ENCODE data around the gene ARHGAP15. TPM values are rescaled to one million over a fixed set of nuclear protein-coding genes. Genes with fewer than 3 reads are reported as not detected.

The ARHGAP15 gene
- polyA plus RNA-seq, 2 of the 4 experiments (the other 2 are of a cell fraction) = 0.34 TPM; not detected in 1

DNA sequence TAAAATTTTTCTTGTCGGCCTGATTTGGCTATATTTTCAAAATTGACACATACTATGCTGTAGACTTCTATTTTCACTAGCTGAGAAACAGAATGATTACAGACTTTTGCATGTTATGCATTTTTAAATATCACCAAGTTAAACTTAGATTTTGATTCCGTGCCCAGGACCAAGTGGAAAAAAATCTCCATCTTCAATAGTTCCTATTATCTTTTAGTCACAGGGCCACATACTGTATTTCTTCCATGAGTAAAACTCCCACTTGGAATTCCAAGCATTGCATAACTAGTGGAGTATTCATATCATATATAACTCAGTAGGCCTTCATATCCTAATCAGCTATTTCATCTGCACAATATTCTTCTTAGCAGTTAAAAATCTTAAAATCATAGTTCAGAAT is 470.9 kb downstream of the ARHGAP15 start:
- FAIRE-seq (no peak), ATAC-seq (no peak), DNase-seq (ENCODE audit: low read depth in 1 of 2, low spot score in 1 of 2) (no peak)
- WGBS (ENCODE audit: missing lambda C conversion rate) = 34% methylated on average over 2 of the region's 2 CpGs
- Histone ChIP-seq H3K4me3 (no peak overlapping the region), H3K27ac (no peak overlapping the region), H3K9me3 (no peaks in the 10 kb centered on the region), H3K4me2 (no peak overlapping the region), H3K4me1 (no peaks in the 10 kb centered on the region)
- ChIA-PET POLR2A (no interaction called here), CTCF (no interaction called here)
- TF ChIP-seq POLR2AphosphoS2 (conservative IDR thresholded peaks at IDR 0.05; ENCODE audit: low read length) (no peak), TFCP2L1 (CRISPR knock-in tag; IDR thresholded peaks at IDR 0.05) (no peak), RCOR1 (IDR thresholded peaks at IDR 0.05; ENCODE audit: low read depth, low read length) (no peak), ZFP36 (IDR thresholded peaks at IDR 0.05; ENCODE audit: borderline replicate concordance, partially characterized antibody) (no peak), SMC3 (IDR thresholded peaks at IDR 0.05) (no peak), EHF (CRISPR knock-in tag; IDR thresholded peaks at IDR 0.05) (no peak), EP300 (IDR thresholded peaks at IDR 0.05) (no peak), CBX8 (IDR thresholded peaks at IDR 0.05) (no peak), SREBF2 (IDR thresholded peaks at IDR 0.05) (no peak), POLR2A (IDR thresholded peaks at IDR 0.05; ENCODE audit: low read length) (no peak), CHD2 (IDR thresholded peaks at IDR 0.05; ENCODE audit: low read length, partially characterized antibody) (no peak), ZC3H11A (IDR thresholded peaks at IDR 0.05) (no peak), HDAC2 (IDR thresholded peaks at IDR 0.05) (no peak), BHLHE40 (IDR thresholded peaks at IDR 0.05; ENCODE audit: low read depth, low read length) (no peak)
- TF ChIP-seq, protein P1, sequence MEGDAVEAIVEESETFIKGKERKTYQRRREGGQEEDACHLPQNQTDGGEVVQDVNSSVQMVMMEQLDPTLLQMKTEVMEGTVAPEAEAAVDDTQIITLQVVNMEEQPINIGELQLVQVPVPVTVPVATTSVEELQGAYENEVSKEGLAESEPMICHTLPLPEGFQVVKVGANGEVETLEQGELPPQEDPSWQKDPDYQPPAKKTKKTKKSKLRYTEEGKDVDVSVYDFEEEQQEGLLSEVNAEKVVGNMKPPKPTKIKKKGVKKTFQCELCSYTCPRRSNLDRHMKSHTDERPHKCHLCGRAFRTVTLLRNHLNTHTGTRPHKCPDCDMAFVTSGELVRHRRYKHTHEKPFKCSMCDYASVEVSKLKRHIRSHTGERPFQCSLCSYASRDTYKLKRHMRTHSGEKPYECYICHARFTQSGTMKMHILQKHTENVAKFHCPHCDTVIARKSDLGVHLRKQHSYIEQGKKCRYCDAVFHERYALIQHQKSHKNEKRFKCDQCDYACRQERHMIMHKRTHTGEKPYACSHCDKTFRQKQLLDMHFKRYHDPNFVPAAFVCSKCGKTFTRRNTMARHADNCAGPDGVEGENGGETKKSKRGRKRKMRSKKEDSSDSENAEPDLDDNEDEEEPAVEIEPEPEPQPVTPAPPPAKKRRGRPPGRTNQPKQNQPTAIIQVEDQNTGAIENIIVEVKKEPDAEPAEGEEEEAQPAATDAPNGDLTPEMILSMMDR (IDR thresholded peaks at IDR 0.05) = no peak
- TF ChIP-seq, protein P2, sequence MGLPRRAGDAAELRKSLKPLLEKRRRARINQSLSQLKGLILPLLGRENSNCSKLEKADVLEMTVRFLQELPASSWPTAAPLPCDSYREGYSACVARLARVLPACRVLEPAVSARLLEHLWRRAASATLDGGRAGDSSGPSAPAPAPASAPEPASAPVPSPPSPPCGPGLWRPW (IDR thresholded peaks at IDR 0.05) = no peak

DNA sequence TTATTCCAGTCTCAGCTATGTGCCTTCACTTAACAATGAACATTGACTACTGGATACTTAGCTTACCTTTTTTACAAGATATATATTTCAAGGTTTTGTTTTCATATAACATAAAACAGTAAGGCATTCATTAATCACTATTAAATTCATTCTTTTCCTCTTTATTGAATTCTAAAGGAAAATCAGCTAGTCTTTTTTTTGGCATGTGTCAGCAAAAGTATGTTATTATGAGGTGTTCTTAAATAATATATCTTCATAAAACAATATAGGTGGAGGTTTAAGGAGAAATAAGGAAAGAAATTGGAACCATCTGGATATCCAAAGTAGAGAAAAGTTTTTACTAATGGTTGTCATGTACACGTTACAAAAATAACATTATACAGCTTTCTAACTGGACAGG is 472.6 kb downstream of the ARHGAP15 start:
- ATAC-seq (no peak), FAIRE-seq (no peak), DNase-seq (ENCODE audit: low read depth in 1 of 2, low spot score in 1 of 2) (no peak)
- no peak for TF ChIP-seq EHF (CRISPR knock-in tag; IDR thresholded peaks at IDR 0.05)
- peak; percentile 29 for TF ChIP-seq MAFK (IDR thresholded peaks at IDR 0.05; ENCODE audit: partially characterized antibody)
- no peaks in the 10 kb centered on the region for H3K4me1 ChIP-seq
- H3K4me3 ChIP-seq = no peak overlapping the region
- 23% methylated on average over 1 of the region's 1 CpG for WGBS (ENCODE audit: missing lambda C conversion rate)
- H3K27ac ChIP-seq = no peak overlapping the region
- ChIA-PET CTCF (no interaction called here), POLR2A (no interaction called here)
- no peak overlapping the region for H3K4me2 ChIP-seq
- H3K9me3 ChIP-seq = no peaks in the 10 kb centered on the region

DNA sequence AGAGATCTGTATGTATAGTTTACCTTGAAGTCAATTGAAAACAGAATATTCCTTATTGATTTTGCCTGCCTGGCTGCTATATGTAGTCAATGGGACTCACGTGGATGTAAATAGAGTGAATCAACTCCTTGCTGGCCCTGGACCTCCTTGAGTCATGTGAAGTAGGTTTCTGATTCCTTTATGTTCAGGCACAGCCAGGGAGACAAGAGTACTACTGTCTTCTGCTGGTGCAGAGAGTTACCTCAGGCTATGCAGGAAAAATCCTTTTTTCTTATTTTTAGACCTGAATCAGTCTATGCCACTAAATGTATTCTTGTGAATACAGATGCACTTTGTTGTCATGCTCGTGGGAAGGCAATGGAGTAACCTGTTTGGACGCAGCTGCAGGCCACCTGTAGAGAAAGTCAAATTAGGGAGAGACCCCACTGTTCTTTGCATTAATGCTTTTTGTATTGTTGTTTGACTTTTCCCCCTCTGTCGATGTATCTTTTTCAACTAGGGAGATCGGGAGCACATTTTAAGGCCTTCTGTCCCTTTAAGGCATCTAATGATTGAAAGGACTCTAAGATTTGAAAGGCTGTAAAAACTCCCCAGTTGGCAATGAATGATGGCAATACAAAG is 473.9 kb downstream of the ARHGAP15 start:
- Histone ChIP-seq H3K4me1 (no peaks in the 10 kb centered on the region), H3K9me3 (no peaks in the 10 kb centered on the region), H3K4me3 (no peak overlapping the region), H3K4me2 (no peak overlapping the region), H3K27ac (no peak overlapping the region)
- no peak for ATAC-seq
- WGBS (ENCODE audit: missing lambda C conversion rate) = 31% methylated on average over 5 of the region's 5 CpGs
- ChIA-PET POLR2A (no interaction called here), CTCF (no interaction called here)
- DNase-seq (ENCODE audit: low read depth in 1 of 2, low spot score in 1 of 2) = no peak
- FAIRE-seq = no peak
- TF ChIP-seq, protein P3, sequence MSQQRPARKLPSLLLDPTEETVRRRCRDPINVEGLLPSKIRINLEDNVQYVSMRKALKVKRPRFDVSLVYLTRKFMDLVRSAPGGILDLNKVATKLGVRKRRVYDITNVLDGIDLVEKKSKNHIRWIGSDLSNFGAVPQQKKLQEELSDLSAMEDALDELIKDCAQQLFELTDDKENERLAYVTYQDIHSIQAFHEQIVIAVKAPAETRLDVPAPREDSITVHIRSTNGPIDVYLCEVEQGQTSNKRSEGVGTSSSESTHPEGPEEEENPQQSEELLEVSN (IDR thresholded peaks at IDR 0.05; ENCODE audit: borderline replicate concordance, low read depth) = no peak
- no peak for TF ChIP-seq POLR2A (IDR thresholded peaks at IDR 0.05; ENCODE audit: low read length)
- TF ChIP-seq CHD2 (IDR thresholded peaks at IDR 0.05; ENCODE audit: low read length, partially characterized antibody) = no peak
- no peak for TF ChIP-seq RAD21 (conservative IDR thresholded peaks at IDR 0.05 in 1 of 2, IDR thresholded peaks at IDR 0.05 in 1 of 2)
- TF ChIP-seq NFE2L2 (conservative IDR thresholded peaks at IDR 0.05; ENCODE audit: low read length) = no peak
- TF ChIP-seq, protein P4, sequence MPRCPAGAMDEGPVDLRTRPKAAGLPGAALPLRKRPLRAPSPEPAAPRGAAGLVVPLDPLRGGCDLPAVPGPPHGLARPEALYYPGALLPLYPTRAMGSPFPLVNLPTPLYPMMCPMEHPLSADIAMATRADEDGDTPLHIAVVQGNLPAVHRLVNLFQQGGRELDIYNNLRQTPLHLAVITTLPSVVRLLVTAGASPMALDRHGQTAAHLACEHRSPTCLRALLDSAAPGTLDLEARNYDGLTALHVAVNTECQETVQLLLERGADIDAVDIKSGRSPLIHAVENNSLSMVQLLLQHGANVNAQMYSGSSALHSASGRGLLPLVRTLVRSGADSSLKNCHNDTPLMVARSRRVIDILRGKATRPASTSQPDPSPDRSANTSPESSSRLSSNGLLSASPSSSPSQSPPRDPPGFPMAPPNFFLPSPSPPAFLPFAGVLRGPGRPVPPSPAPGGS (IDR thresholded peaks at IDR 0.05) = no peak
- TF ChIP-seq FOSB (CRISPR knock-in tag; IDR thresholded peaks at IDR 0.05) = no peak
- TF ChIP-seq NPAS2 (CRISPR knock-in tag; IDR thresholded peaks at IDR 0.05; ENCODE audit: borderline replicate concordance) = no peak
- TF ChIP-seq, protein P5, sequence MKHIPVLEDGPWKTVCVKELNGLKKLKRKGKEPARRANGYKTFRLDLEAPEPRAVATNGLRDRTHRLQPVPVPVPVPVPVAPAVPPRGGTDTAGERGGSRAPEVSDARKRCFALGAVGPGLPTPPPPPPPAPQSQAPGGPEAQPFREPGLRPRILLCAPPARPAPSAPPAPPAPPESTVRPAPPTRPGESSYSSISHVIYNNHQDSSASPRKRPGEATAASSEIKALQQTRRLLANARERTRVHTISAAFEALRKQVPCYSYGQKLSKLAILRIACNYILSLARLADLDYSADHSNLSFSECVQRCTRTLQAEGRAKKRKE (CRISPR knock-in tag; IDR thresholded peaks at IDR 0.05; ENCODE audit: low read depth) = no peak
- no peak for TF ChIP-seq TFCP2L1 (CRISPR knock-in tag; IDR thresholded peaks at IDR 0.05)
- no peak for TF ChIP-seq CBX2 (IDR thresholded peaks at IDR 0.05; ENCODE audit: borderline replicate concordance, low read depth)
- TF ChIP-seq HOXB13 (CRISPR knock-in tag; IDR thresholded peaks at IDR 0.05; ENCODE audit: low read depth) = no peak
- TF ChIP-seq ZFP36 (IDR thresholded peaks at IDR 0.05; ENCODE audit: borderline replicate concordance, partially characterized antibody) = no peak
- TF ChIP-seq MAZ (IDR thresholded peaks at IDR 0.05; ENCODE audit: borderline replicate concordance, low read depth, low read length) = no peak
- no peak for TF ChIP-seq PHF8 (IDR thresholded peaks at IDR 0.05; ENCODE audit: borderline replicate concordance, low read depth)
- no peak for TF ChIP-seq GATA3 (IDR thresholded peaks at IDR 0.05; ENCODE audit: borderline replicate concordance)
- TF ChIP-seq EHMT2 (IDR thresholded peaks at IDR 0.05; ENCODE audit: low read depth) = no peak
- no peak for TF ChIP-seq HEYL (CRISPR knock-in tag; IDR thresholded peaks at IDR 0.05)

All from A549 (cell line).